ENCODE measurements around the gene AACS. TPM values are rescaled to one million over a fixed set of nuclear protein-coding genes. Genes with fewer than 3 reads are reported as not detected.
"Not testable (repeated sequence)": the region's sequence is repeated elsewhere in the genome, so short reads cannot be mapped to it uniquely, and the experiment has no call there.

AACS gene
- total and polyA plus RNA-seq, 9 donors, result 7.5 to 37.8 (median 14.2) TPM

GRCh38 chr12:125137766-125138344 is 72.6 kb downstream of the AACS start:
- TF ChIP-seq EP300 (IDR thresholded peaks at IDR 0.05) (no peak), CTCF (IDR thresholded peaks at IDR 0.05) (no peak), POLR2A (IDR thresholded peaks at IDR 0.05) (no peak)
- Histone ChIP-seq H3K27ac (no peak overlapping the region), H3K9me3 (no peaks in the 10 kb centered on the region), H3K36me3 (no peaks in the 10 kb centered on the region), H3K27me3 (no peaks in the 10 kb centered on the region), H3K4me3 (no peak overlapping the region), H3K4me1 (ENCODE audit: insufficient read depth) (no peaks in the 10 kb centered on the region)
- 58 to 68% (median 64%) methylated on average over 17 of the region's 17 CpGs for WGBS, 3 donors
- intact Hi-C loops (cut with DNase I), result no loop called here
- no peak for DNase-seq

GRCh38 chr12:125140279-125141209 is 75.3 kb downstream of the AACS start:
- no peak for DNase-seq
- intact Hi-C loops (cut with DNase I), result no loop called here
- Histone ChIP-seq H3K9me3 (no peaks in the 10 kb centered on the region), H3K4me3 (no peak overlapping the region), H3K27ac (no peak overlapping the region), H3K4me1 (ENCODE audit: insufficient read depth) (no peaks in the 10 kb centered on the region), H3K36me3 (no peaks in the 10 kb centered on the region), H3K27me3 (no peaks in the 10 kb centered on the region)
- WGBS, 3 donors, result 61 to 67% (median 65%) methylated on average over 22 of the region's 22 CpGs
- TF ChIP-seq POLR2A (IDR thresholded peaks at IDR 0.05) (no peak), CTCF (IDR thresholded peaks at IDR 0.05) (no peak), EP300 (IDR thresholded peaks at IDR 0.05) (no peak)

- H3K27ac ChIP-seq; H3K36me3 ChIP-seq; DNase-seq; H3K9me3 ChIP-seq; intact Hi-C loops (cut with DNase I); H3K27me3 ChIP-seq; H3K4me1 ChIP-seq (ENCODE audit: insufficient read depth); H3K4me3 ChIP-seq: not testable (repeated sequence)
- 79 to 87% (median 84%) methylated on average over 11 of the region's 11 CpGs for WGBS, 3 donors
These were observed 76.0 kb downstream of the AACS start for GRCh38 chr12:125141210-125141573.

GRCh38 chr12:125142601-125143000 is 77.4 kb downstream of the AACS start:
- intact Hi-C loops (cut with DNase I), result no loop called here
- Histone ChIP-seq H3K27me3 (no peaks in the 10 kb centered on the region), H3K4me3 (no peak overlapping the region), H3K36me3 (no peaks in the 10 kb centered on the region), H3K27ac (no peak overlapping the region), H3K9me3 (no peaks in the 10 kb centered on the region), H3K4me1 (ENCODE audit: insufficient read depth) (no peaks in the 10 kb centered on the region)
- 79 to 94% (median 88%) methylated on average over 9 of the region's 9 CpGs for WGBS, 3 donors
- no peak for DNase-seq
- TF ChIP-seq POLR2A (IDR thresholded peaks at IDR 0.05) (no peak), CTCF (IDR thresholded peaks at IDR 0.05) (no peak), EP300 (IDR thresholded peaks at IDR 0.05) (no peak)

GRCh38 chr12:125143491-125143890 is 78.3 kb downstream of the AACS start:
- no peak overlapping the region for H3K27ac ChIP-seq
- no peak overlapping the region for H3K4me3 ChIP-seq
- TF ChIP-seq EP300 (IDR thresholded peaks at IDR 0.05) (no peak), POLR2A (IDR thresholded peaks at IDR 0.05) (no peak), CTCF (IDR thresholded peaks at IDR 0.05) (no peak)
- H3K27me3 ChIP-seq, result no peaks in the 10 kb centered on the region
- 32 to 43% (median 37%) methylated on average over 9 of the region's 9 CpGs for WGBS, 3 donors
- no peak for DNase-seq
- intact Hi-C loops (cut with DNase I), result no loop called here
- no peaks in the 10 kb centered on the region for H3K4me1 ChIP-seq (ENCODE audit: insufficient read depth)
- no peaks in the 10 kb centered on the region for H3K36me3 ChIP-seq
- no peaks in the 10 kb centered on the region for H3K9me3 ChIP-seq
